OCI-LY1 (cell line): ENCODE measurements around the gene SPATA18.

Experiments
- H2AFZ ChIP-seq: fragments of 200-600 bp; sonication (generic), shearing (Covaris generic); 2 replicates; pipeline ENCODE4 v1.6.0; 2014; ENCODE audit warnings: antibody characterized with exemption, mild to moderate bottlenecking, low read length
- H3F3A ChIP-seq: fragments of 200-600 bp; sonication (generic), shearing (Covaris generic); 2 replicates; pipeline ENCODE4 v1.6.0; 2014; ENCODE audit warnings: mild to moderate bottlenecking, antibody characterized with exemption, low read length, moderate library complexity; ENCODE audit not compliant: insufficient read depth
- H3K27ac ChIP-seq: fragments of 200-600 bp; sonication (generic); 2 replicates; pipeline ENCODE4 v1.5.1; 2014; ENCODE audit warnings: low read length, mixed run types, mild to moderate bottlenecking, low read depth; ENCODE audit not compliant: poor library complexity, severe bottlenecking
- H3K27me3 ChIP-seq: fragments of 200-600 bp; sonication (generic); 2 replicates; pipeline ENCODE4 v1.6.0; 2014; ENCODE audit warnings: antibody characterized with exemption, mild to moderate bottlenecking, low read length, moderate library complexity; ENCODE audit not compliant: insufficient read depth
- H3K36me3 ChIP-seq: fragments of 200-600 bp; sonication (generic); 2 replicates; pipeline ENCODE4 v1.6.1; 2014; ENCODE audit warnings: mild to moderate bottlenecking, antibody characterized with exemption, low read length, moderate library complexity, mixed read lengths; ENCODE audit not compliant: insufficient read depth
- H3K4me1 ChIP-seq: fragments of 200-600 bp; sonication (generic); 2 replicates; pipeline ENCODE4 v1.5.1; 2014; ENCODE audit warnings: mild to moderate bottlenecking, low read length, moderate library complexity; ENCODE audit not compliant: insufficient read depth, severe bottlenecking
- H3K4me2 ChIP-seq: fragments of 200-600 bp; sonication (generic), shearing (Covaris generic); 2 replicates; pipeline ENCODE4 v1.6.1; 2014; ENCODE audit warnings: low read length
- H3K4me3 ChIP-seq: fragments of 200-600 bp; sonication (generic); 2 replicates; pipeline ENCODE4 v1.5.1; 2014; ENCODE audit warnings: low read length, low read depth, mild to moderate bottlenecking, mixed read lengths; ENCODE audit not compliant: poor library complexity, severe bottlenecking
- H3K79me2 ChIP-seq: fragments of 200-600 bp; shearing (Covaris generic); 2 replicates; pipeline ENCODE4 v1.6.1; 2016; ENCODE audit warnings: mixed run types, low read length, mixed read lengths; ENCODE audit not compliant: insufficient read depth
- H3K9ac ChIP-seq: fragments of 200-600 bp; sonication (generic), shearing (Covaris generic); 2 replicates; pipeline ENCODE4 v1.6.1; 2014; ENCODE audit warnings: mild to moderate bottlenecking, low read length, mixed read lengths
- H3K9me2 ChIP-seq: fragments of 200-600 bp; sonication (generic), shearing (Covaris generic); 2 replicates; pipeline ENCODE4 v1.6.1; 2014; ENCODE audit warnings: low read depth, mild to moderate bottlenecking, low read length, mixed read lengths
- H3K9me3 ChIP-seq: fragments of 200-600 bp; shearing (Covaris generic); 2 replicates; pipeline ENCODE4 v1.6.1; 2014; ENCODE audit warnings: low read length, mixed read lengths
- H4K20me1 ChIP-seq: fragments of 200-600 bp; sonication (generic), shearing (Covaris generic); 2 replicates; pipeline ENCODE4 v1.6.0; 2016; ENCODE audit warnings: mild to moderate bottlenecking, low read length; ENCODE audit not compliant: insufficient read depth
- EZH2 ChIP-seq: fragments of 200-600 bp; sonication (generic), shearing (Covaris generic); IDR thresholded peaks from 2 replicates; pipeline ENCODE4 v1.8.0; 2017; ENCODE audit warnings: borderline replicate concordance, mixed run types, mild to moderate bottlenecking, antibody characterized with exemption, low read length, moderate library complexity, mixed read lengths
- TF ChIP-seq, protein P1 (sequence below): fragments of 200-600 bp; sonication (generic), shearing (Covaris generic); IDR thresholded peaks from 2 replicates; pipeline ENCODE4 v1.5.1; 2017; ENCODE audit warnings: mild to moderate bottlenecking, antibody characterized with exemption, low read length, moderate library complexity, mixed read lengths

Gene SPATA18

GRCh38 chr4:52071791-52072546 lies 20.9 kb downstream of the SPATA18 start:
- Histone ChIP-seq H3K9me3 (no peaks in the 10 kb centered on the region), H4K20me1 (no peaks in the 10 kb centered on the region), H3K27me3 (no peaks in the 10 kb centered on the region), H3K4me2 (no peak overlapping the region), H3K79me2 (no peaks in the 10 kb centered on the region), H3K27ac (no peak overlapping the region), H3F3A (no peaks in the 10 kb centered on the region), H3K9ac (no peak overlapping the region), H3K4me1 (no peaks in the 10 kb centered on the region), H2AFZ (no peak overlapping the region), H3K36me3 (no peaks in the 10 kb centered on the region), H3K4me3 (no peak overlapping the region), H3K9me2 (no peaks in the 10 kb centered on the region)
- TF ChIP-seq, protein P1, sequence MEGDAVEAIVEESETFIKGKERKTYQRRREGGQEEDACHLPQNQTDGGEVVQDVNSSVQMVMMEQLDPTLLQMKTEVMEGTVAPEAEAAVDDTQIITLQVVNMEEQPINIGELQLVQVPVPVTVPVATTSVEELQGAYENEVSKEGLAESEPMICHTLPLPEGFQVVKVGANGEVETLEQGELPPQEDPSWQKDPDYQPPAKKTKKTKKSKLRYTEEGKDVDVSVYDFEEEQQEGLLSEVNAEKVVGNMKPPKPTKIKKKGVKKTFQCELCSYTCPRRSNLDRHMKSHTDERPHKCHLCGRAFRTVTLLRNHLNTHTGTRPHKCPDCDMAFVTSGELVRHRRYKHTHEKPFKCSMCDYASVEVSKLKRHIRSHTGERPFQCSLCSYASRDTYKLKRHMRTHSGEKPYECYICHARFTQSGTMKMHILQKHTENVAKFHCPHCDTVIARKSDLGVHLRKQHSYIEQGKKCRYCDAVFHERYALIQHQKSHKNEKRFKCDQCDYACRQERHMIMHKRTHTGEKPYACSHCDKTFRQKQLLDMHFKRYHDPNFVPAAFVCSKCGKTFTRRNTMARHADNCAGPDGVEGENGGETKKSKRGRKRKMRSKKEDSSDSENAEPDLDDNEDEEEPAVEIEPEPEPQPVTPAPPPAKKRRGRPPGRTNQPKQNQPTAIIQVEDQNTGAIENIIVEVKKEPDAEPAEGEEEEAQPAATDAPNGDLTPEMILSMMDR = no peak
- no peak for TF ChIP-seq EZH2

DNA sequence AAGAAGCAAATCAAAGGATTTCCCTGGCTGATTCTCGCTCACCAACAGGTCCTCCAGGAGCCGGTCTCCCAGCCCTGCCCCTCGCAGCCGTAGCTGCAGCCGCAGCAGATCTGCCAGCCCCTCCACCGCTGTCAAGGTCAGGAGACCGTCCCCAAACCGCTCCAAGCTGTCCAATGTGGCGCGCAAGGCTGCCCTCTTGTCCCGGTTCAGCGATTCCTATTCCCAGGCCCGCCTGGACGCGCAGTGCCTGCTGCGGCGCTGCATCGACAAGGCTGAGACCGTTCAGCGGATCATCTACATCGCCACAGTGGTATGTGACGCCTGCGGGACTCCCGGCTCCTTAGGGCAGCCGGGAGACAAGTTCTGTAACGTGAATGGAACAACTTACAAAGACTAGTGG lies 25.6 kb downstream of the SPATA18 start:
- H3K9me3 ChIP-seq = no peaks in the 10 kb centered on the region
- no peaks in the 10 kb centered on the region for H4K20me1 ChIP-seq
- no peaks in the 10 kb centered on the region for H3K9me2 ChIP-seq
- H3K4me1 ChIP-seq = no peaks in the 10 kb centered on the region
- no peaks in the 10 kb centered on the region for H3K36me3 ChIP-seq
- no peak overlapping the region for H2AFZ ChIP-seq
- H3K9ac ChIP-seq = no peak overlapping the region
- TF ChIP-seq EZH2 = no peak
- TF ChIP-seq, protein P1 = no peak
- H3K4me3 ChIP-seq = no peak overlapping the region
- no peak overlapping the region for H3K27ac ChIP-seq
- H3K79me2 ChIP-seq = no peaks in the 10 kb centered on the region
- H3K27me3 ChIP-seq = no peaks in the 10 kb centered on the region
- H3K4me2 ChIP-seq = no peak overlapping the region
- no peaks in the 10 kb centered on the region for H3F3A ChIP-seq

DNA sequence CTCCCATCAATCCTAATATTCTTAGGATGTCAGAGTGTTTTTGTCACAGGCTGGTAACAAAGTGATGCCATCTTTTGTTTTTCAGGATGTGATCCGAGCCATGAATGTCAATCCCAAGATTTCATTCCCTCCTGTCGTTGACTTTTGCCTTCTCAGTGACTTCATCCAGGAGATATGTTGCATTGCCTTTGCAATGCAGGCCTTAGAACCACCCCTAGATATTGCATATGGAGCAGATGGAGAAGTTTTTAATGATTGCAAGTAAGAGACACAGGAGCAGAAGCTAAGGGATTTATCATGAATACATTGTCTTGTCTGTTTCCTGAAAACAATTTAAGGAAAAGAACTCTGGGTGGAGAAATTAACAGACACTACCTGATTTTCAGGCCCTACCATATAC lies 28.6 kb downstream of the SPATA18 start:
- H4K20me1 ChIP-seq = no peaks in the 10 kb centered on the region
- H3K9me2 ChIP-seq = no peaks in the 10 kb centered on the region
- no peaks in the 10 kb centered on the region for H3K4me1 ChIP-seq
- H3K27ac ChIP-seq = no peak overlapping the region
- no peaks in the 10 kb centered on the region for H3K9me3 ChIP-seq
- TF ChIP-seq EZH2 = no peak
- TF ChIP-seq, protein P1 = no peak
- H3F3A ChIP-seq = no peaks in the 10 kb centered on the region
- H3K27me3 ChIP-seq = no peaks in the 10 kb centered on the region
- H3K4me3 ChIP-seq = no peak overlapping the region
- H3K9ac ChIP-seq = no peak overlapping the region
- no peaks in the 10 kb centered on the region for H3K79me2 ChIP-seq
- no peaks in the 10 kb centered on the region for H3K36me3 ChIP-seq
- H2AFZ ChIP-seq = no peak overlapping the region
- no peak overlapping the region for H3K4me2 ChIP-seq
